Memory B cell (primary cell): ENCODE data around the gene TMEM116.
"Not testable (repeated sequence)": the region's sequence is repeated elsewhere in the genome, so short reads cannot be mapped to it uniquely, and the experiment has no call there.

ENCODE experiments used
- ATAC-seq: fragments of 150-1000 bp; cut with Tn5 transposase; 2 replicates; pipeline ENCODE4 v1.10.0; 2021; ENCODE audit warnings: low read depth, mild to moderate bottlenecking, moderate library complexity
- DNase-seq, 2 donors: peaks; one replicate each; pipeline ENCODE4 v3.0.0; 2022; ENCODE audit warnings: low spot score in 2 of 2
- H3K27ac Mint-ChIP-seq: one replicate; pipeline ENCODE4 v1.8.0; 2022; ENCODE audit warnings: mild to moderate bottlenecking, moderate library complexity, mixed read lengths
- H3K27me3 Mint-ChIP-seq: one replicate; pipeline ENCODE4 v1.8.0; 2022; ENCODE audit warnings: mixed read lengths
- H3K36me3 Mint-ChIP-seq: one replicate; pipeline ENCODE4 v1.8.0; 2022; ENCODE audit warnings: mild to moderate bottlenecking, mixed read lengths
- H3K4me1 Mint-ChIP-seq: one replicate; pipeline ENCODE4 v1.8.0; 2022; ENCODE audit warnings: mixed read lengths
- H3K4me3 Mint-ChIP-seq: one replicate; pipeline ENCODE4 v1.8.0; 2022; ENCODE audit warnings: mild to moderate bottlenecking, moderate library complexity, mixed read lengths
- H3K9me3 Mint-ChIP-seq: one replicate; pipeline ENCODE4 v1.8.0; 2022; ENCODE audit warnings: mixed read lengths

The TMEM116 gene

DNA sequence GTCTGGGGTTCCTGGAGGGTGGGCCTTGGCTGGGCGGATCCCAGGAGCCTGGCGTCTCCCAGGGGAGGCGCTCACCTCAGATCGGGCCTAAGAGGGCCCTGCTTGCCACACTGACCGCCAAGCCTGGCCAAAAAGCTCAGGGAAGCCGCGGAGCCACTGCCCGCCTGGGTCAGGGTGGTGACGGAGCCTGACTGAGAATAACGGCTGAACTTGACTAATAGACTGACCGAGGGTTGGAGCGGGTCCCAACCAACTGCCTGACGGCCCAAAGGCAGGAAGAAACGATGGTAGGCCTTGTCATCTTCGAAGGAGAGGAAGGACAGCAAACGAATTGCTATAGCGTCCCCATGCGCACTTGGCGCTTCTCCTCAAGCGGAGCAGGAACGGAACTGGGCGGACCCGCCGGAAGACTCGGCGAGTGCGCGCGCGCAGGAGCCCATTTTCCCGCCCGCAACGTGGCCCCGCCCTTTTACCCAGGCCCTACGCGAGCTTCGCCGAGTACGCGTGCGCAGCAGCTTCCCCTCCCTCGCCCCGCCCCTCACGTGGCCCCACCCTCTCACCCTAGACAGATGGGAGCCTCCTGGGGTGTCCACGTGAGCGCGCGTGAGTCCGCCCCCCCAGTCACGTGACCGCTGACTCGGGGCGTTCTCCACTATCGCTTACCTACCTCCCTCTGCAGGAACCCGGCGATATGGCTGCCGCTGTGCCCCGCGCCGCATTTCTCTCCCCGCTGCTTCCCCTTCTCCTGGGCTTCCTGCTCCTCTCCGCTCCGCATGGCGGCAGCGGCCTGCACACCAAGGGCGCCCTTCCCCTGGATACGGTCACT, at the start of gene TMEM116, which contains the start of gene ERP29:
Gene TMEM116 (minus strand): TSS at position 391 of the 826 bp plus-strand sequence. CDS start 7,895 bp downstream, outside the sequence.
Gene ERP29 (plus strand): TSS at position 652 of the 826 bp plus-strand sequence. CDS start 40 bp downstream, at position 692.
- Mint-ChIP-seq H3K9me3 (peaks cover 7% of the 10 kb centered on the region), H3K4me1 (peaks cover 36% of the 10 kb centered on the region), H3K27me3 (no peaks in the 10 kb centered on the region), H3K27ac (peak within 1 kb of the TSS; percentile 97), H3K36me3 (peaks cover 16% of the 10 kb centered on the region), H3K4me3 (peak within 1 kb of the TSS; percentile 83)
- ATAC-seq, result peak; percentile 72
- peak; percentile 94 to 98 for DNase-seq

DNA sequence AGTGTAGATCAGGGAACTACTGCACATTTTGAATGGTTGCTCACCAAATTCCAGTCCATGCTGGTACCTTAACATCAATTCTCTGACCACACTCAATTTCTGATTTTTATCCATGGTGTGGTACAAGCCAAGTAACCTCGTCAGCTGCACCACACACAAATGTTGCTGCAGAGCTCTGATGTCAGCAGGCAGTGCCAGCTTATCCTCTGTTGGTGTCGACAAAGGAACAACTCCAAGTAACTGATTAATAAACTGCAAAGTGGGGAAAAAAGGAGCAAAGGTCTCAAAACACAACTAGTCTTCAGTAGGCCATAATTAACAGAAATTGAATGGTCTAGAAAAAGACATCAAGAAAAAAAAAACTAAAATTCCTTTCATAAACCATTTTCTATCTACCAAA, 48.2 kb upstream of the TMEM116 start:
- DNase-seq (no peak), ATAC-seq (no peak)
- no peaks in the 10 kb centered on the region for H3K4me1 Mint-ChIP-seq
- H3K27ac Mint-ChIP-seq, result no peak overlapping the region
- no peaks in the 10 kb centered on the region for H3K27me3 Mint-ChIP-seq
- peaks cover 23% of the 10 kb centered on the region for H3K36me3 Mint-ChIP-seq
- H3K4me3 Mint-ChIP-seq, result no peak overlapping the region
- H3K9me3 Mint-ChIP-seq, result no peaks in the 10 kb centered on the region

DNA sequence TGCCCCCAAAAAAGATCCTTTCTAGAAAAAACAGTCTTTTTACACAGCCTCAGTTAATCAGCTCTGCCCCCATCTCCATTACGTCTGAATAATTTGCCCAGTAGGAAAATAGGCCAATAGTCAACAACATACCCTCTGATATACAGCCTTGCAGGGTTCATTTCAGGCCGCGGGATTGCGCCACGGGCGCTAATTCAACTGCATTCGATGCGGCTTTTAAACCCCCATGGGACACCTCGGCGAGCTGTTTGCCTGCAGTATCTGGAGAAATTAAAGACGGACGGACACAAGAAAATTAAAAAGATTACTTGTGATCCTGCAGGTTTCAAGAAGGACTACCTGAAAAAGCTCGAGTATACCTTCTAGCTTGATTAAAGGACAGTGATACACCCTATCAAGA, 36.4 kb upstream of the TMEM116 start:
- Mint-ChIP-seq H3K9me3 (no peaks in the 10 kb centered on the region), H3K27me3 (no peaks in the 10 kb centered on the region), H3K27ac (no peak overlapping the region), H3K4me1 (peaks cover 6% of the 10 kb centered on the region), H3K4me3 (no peak overlapping the region), H3K36me3 (peaks cover 24% of the 10 kb centered on the region)
- DNase-seq, result no peak
- ATAC-seq, result no peak

DNA sequence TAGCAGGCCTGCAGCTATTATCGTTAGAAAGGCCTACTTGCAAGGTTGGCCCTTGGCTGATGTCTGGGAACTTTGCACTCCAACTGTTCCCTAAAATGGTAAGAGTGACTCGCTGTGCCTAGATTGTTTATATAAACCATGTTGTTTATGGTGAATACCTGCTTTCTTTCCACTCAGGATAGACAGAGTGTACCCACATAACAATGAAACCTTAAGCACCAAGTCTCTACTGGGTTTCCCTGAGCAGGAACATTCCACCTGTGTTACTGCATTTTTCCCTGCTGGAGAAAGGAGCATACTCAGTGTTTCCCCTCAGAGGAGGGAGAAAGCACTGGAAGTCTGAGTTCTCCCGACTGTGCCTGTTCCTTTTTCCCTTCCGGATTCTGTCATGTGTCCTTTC, 33.0 kb upstream of the TMEM116 start:
- no peak for ATAC-seq
- Mint-ChIP-seq H3K27ac (peak overlapping the region; percentile 57), H3K36me3 (peaks cover 24% of the 10 kb centered on the region), H3K4me1 (peaks cover 6% of the 10 kb centered on the region), H3K9me3 (no peaks in the 10 kb centered on the region), H3K27me3 (no peaks in the 10 kb centered on the region), H3K4me3 (no peak overlapping the region)
- no peak for DNase-seq

DNA sequence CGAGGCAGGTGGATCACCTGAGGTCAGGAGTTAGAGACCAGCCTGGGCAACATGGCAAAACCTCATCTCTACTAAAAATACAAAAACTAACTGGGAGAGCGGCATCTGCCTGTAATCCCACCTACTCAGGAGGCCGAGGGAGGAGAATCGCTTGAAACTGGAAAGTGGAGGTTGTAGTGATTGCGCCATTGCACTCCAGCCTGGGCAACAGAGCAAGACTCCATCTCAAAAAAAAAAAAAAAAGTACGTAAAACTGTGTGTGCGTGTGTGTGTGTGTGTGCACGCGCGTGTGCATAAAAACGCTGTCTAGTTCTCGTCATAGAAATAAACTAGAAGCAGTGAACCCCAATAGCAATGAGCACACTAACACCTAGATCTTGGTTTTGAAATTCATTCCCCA, 23.6 kb upstream of the TMEM116 start:
- not testable (repeated sequence) for H3K27me3 Mint-ChIP-seq, H3K4me3 Mint-ChIP-seq, H3K9me3 Mint-ChIP-seq, H3K4me1 Mint-ChIP-seq, H3K27ac Mint-ChIP-seq, DNase-seq, ATAC-seq
- peaks cover 29% of the 10 kb centered on the region for H3K36me3 Mint-ChIP-seq

DNA sequence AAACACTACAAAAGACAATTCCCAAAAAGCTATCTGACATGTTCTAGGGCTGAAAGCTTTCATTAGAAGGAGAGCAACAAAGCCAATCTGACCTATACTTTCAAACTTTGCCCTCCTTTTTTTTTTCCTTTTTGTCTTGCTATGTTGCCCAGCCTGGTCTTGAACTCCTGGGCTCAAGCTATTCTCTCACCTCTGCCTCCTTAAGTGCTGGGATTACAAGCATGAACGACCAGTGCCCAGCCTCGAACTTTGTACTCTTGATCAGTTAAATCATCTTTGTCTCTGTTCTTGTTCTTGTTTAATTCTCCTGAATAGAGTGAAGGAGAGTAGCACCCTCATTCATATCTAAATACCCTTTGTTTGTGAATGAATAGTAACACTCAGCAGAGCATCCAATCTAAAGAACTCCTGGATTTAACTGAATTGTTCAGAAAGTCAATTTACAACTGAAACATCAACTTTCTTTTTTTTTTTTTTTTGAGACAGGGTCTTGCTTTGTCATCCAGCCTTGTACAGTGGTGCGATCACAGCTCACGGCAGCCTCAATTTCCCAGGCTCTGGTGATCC, 22.3 kb upstream of the TMEM116 start:
- peaks cover 3% of the 10 kb centered on the region for H3K4me1 Mint-ChIP-seq
- H3K36me3 Mint-ChIP-seq, result peaks cover 36% of the 10 kb centered on the region
- DNase-seq (no peak), ATAC-seq (no peak)
- no peak overlapping the region for H3K4me3 Mint-ChIP-seq
- no peak overlapping the region for H3K27ac Mint-ChIP-seq
- no peaks in the 10 kb centered on the region for H3K27me3 Mint-ChIP-seq
- H3K9me3 Mint-ChIP-seq, result no peaks in the 10 kb centered on the region

DNA sequence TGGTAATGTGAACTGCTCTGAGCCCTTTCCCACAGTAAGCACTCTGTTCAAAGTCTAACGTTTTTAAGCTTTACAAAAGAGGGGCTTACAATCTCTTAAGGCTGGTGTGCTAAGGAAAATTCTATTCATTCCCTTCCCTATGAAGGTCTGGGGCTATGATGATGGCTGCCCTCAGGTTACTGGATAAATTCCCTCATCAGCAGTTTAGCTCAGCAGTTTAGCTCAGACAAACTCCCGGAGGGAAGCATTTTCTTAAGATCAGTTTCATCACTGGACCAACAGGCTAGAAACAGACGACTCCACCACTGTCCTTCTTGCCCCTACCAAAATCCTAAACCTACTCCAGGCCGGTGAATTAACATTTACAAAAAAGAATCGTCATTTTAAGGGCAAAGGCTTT, 19.3 kb upstream of the TMEM116 start:
- ATAC-seq (no peak), DNase-seq (no peak)
- H3K27ac Mint-ChIP-seq, result no peak overlapping the region
- H3K4me1 Mint-ChIP-seq, result peaks cover 10% of the 10 kb centered on the region
- no peaks in the 10 kb centered on the region for H3K9me3 Mint-ChIP-seq
- no peaks in the 10 kb centered on the region for H3K27me3 Mint-ChIP-seq
- no peak overlapping the region for H3K4me3 Mint-ChIP-seq
- H3K36me3 Mint-ChIP-seq, result peaks cover 25% of the 10 kb centered on the region

DNA sequence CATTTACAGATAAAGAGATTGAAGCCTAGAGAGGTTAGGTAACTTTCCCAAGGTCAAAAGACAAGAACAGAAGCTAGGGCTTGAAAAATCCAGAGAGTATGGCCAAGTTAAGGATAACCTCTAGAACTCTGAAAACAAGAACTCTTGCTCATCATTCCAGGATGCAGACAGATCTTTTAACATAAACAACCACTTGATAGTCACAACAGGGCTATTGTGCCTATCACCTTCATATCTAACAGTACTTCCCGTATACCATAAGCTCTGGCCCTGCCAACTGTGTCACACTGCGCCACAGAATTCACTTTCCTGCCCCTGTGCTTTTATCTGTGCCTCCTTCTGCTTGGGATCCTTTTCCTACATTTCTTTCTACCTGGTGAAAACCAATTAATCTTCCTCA, 18.5 kb upstream of the TMEM116 start:
- H3K4me1 Mint-ChIP-seq, result peaks cover 10% of the 10 kb centered on the region
- peaks cover 25% of the 10 kb centered on the region for H3K36me3 Mint-ChIP-seq
- no peaks in the 10 kb centered on the region for H3K27me3 Mint-ChIP-seq
- ATAC-seq (no peak), DNase-seq (no peak)
- no peak overlapping the region for H3K4me3 Mint-ChIP-seq
- peak overlapping the region; percentile 80 for H3K27ac Mint-ChIP-seq
- H3K9me3 Mint-ChIP-seq, result no peaks in the 10 kb centered on the region

DNA sequence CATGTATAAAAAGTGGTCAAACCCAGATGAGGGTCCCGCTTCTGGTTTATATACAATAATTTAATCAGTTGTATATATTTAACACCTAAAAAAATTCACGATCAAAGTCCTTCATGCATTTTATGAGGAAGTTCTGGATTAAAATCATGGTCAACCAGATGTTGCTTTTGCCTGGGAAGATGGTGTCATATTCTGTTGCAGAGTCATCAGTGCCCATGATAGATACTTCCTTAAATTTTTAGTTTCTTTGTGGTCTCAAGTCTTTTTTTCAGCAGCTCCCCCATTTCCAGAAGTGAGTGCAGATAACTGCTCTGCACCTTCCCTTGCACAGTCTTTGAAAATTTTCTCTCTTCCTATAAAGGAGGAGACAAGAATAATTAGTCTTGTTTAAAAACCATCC, 16.3 kb upstream of the TMEM116 start:
- H3K36me3 Mint-ChIP-seq, result peaks cover 32% of the 10 kb centered on the region
- ATAC-seq (no peak), DNase-seq (no peak)
- no peaks in the 10 kb centered on the region for H3K9me3 Mint-ChIP-seq
- H3K4me3 Mint-ChIP-seq, result no peak overlapping the region
- peaks cover 16% of the 10 kb centered on the region for H3K4me1 Mint-ChIP-seq
- no peaks in the 10 kb centered on the region for H3K27me3 Mint-ChIP-seq
- peak overlapping the region; percentile 23 for H3K27ac Mint-ChIP-seq

DNA sequence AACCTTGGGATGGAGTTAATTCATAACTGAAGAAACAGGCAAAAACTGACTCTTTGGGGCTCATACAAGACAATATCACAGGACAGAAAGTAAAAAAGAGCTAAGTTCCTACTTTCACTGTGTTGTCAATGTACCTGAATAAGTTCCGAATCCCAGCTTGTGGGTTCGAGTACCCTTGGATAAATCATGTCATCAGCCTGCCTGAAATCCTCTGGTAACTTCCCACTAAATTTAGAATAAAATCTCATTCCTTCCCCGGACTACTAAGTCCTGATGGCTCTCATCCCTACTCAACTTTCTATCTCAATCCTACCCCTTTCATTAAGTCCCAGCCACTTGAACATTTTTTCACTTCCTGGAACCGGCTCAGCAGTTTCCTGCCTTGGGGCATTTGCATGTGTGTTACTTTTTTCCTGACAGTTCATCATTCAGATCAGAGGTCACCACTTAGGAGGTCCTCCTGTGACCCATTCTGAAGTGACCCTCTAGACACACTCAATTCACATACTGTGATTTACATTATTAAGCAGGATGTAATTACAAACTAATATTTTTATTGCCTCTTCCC, 12.9 kb upstream of the TMEM116 start:
- ATAC-seq (peak; percentile 51), DNase-seq (no peak)
- Mint-ChIP-seq H3K9me3 (no peaks in the 10 kb centered on the region), H3K4me3 (peak overlapping the region; percentile 2), H3K36me3 (peaks cover 34% of the 10 kb centered on the region), H3K27me3 (no peaks in the 10 kb centered on the region), H3K27ac (peak overlapping the region; percentile 90), H3K4me1 (peaks cover 25% of the 10 kb centered on the region)

DNA sequence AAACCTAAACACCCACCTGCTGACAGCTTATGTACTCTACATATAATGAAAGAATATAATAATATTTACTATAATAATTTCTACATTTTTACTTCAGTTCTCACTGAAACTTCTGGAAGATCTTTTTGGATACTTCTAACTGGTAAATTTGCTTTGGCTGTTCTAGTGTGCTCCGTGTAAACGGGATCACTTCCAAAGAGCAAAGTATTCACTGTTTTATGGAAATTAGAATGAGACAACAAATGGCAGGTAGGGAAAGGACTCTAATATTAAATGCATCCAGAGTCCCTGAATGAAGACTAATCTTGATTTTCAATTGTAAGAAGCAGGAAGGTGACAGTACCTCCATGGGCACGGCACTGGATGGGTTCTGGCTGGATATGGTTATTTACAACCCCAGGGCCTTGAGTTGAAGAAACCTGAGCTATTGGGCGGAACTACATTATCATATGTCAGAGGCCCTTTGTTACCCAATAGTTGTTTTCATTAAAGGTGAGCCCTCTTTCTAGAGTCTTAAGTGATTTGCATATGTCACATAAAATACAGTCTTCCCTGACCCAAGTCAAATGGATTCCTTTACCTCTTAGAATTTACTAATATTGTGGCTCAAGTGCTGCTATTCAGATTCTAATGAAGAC, 10.9 kb upstream of the TMEM116 start:
- DNase-seq, result no peak
- Mint-ChIP-seq H3K27ac (no peak overlapping the region), H3K27me3 (no peaks in the 10 kb centered on the region), H3K4me3 (no peak overlapping the region), H3K36me3 (peaks cover 28% of the 10 kb centered on the region), H3K4me1 (peaks cover 35% of the 10 kb centered on the region), H3K9me3 (no peaks in the 10 kb centered on the region)
- ATAC-seq, result no peak

DNA sequence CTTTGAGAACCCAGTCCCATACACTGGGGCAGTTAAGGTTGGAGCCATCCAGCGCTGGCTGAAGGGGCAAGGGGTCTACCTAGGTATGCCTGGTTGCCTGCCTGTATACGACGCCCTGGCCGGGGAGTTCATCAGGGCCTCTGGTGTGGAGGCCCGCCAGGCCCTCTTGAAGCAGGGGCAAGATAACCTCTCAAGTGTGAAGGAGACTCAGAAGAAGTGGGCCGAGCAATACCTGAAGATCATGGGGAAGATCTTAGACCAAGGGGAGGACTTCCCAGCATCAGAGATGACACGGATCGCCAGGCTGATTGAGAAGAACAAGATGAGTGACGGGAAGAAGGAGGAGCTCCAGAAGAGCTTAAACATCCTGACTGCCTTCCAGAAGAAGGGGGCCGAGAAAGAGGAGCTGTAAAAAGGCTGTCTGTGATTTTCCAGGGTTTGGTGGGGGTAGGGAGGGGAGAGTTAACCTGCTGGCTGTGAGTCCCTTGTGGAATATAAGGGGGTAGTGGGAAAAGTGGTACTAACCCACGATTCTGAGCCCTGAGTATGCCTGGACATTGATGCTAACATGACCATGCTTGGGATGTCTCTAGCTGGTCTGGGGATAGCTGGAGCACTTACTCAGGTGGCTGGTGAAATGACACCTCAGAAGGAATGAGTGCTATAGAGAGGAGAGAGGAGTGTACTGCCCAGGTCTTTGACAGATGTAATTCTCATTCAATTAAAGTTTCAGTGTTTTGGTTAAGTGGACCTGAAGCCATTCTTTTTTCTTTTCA, 9.5 kb upstream of the TMEM116 start:
- Mint-ChIP-seq H3K27ac (peak overlapping the region; percentile 67), H3K9me3 (no peaks in the 10 kb centered on the region), H3K36me3 (peaks cover 30% of the 10 kb centered on the region), H3K4me1 (peaks cover 39% of the 10 kb centered on the region), H3K4me3 (no peak overlapping the region), H3K27me3 (no peaks in the 10 kb centered on the region)
- ATAC-seq (no peak), DNase-seq (no peak)

DNA sequence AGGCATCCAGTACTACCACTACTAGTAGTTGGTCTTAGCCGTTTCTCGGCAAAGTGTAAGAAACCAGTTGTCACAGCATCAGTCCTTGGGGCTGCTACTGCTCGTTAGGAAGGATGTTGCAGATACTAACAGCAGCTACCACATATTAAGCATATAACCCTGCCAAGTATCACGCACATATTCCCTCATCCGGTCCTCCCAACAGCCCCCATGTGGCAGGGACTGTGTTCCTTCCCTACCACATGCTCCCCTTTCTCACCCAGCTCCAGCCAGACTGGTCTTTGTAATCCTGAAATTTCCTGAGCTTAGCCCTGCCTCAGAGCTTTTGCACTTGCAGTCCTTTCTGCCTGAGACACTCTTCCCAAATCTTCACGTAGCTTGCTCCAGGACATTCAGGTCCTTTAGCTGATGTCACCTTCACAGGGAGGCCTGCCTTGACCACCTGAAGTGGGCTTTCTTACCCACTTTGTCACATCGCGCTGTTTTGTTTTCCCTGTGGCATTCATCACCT, 8.0 kb upstream of the TMEM116 start:
- no peak for ATAC-seq
- Mint-ChIP-seq H3K36me3 (peaks cover 37% of the 10 kb centered on the region), H3K27me3 (no peaks in the 10 kb centered on the region), H3K27ac (no peak overlapping the region), H3K4me1 (peaks cover 45% of the 10 kb centered on the region), H3K9me3 (peaks cover 2% of the 10 kb centered on the region), H3K4me3 (no peak overlapping the region)
- no peak for DNase-seq
